GM19328 (cell line): Measurements from ENCODE around the gene CASKIN1.

Experiments used
- ATAC-seq: cut with Tn5 transposase; IDR thresholded peaks from one replicate; pipeline ENCODE4 v1.9.1; 2021; ENCODE audit warnings: mild to moderate bottlenecking, moderate library complexity; ENCODE audit not compliant: unreplicated experiment

The CASKIN1 gene

DNA sequence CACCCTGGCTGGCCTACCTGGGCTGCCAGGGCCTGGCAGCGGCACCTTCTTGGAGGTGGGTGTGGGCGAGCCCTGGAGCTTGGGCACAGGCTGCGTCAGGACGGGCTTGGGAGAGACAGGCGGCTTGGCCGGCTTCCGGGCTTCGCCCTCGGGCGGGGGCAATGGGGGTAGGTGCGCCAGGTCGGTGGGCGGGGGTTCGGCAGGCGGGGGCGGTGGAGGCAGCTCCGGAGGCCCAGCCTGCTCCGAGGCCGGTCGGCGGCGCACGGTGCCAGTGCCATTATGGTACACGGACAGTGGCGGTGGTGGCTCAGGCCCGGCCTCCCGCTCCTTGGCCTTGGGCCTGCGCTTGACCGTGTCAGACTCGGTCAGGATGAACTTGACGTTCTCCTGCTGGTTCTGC, 16.8 kb downstream of the CASKIN1 start:
- no peak for ATAC-seq

GRCh38 chr16:2179107-2179501, 17.3 kb downstream of the CASKIN1 start:
- no peak for ATAC-seq

- no peak for ATAC-seq
Measured at GRCh38 chr16:2178321-2179106, 17.9 kb downstream of the CASKIN1 start.

DNA sequence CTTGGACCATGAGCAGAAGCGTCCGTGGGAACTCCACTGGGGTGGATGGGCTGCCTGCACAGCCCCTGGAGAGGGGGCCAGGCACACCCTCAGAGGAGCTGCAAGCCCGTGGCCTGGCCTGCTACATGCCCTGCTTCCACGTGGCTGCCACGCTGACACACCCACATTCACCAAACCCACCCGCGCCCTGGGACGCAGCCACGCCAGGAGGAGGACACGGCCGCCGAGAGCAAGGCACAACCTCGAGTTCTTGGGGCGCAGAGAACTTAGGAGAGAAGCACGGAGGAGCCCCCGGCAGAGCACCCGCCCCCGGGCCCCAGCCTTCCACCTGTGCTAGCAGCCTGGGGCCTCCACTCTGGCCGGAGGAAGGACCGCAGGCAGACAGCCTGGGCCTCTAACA, 18.8 kb downstream of the CASKIN1 start:
- ATAC-seq: no peak

DNA sequence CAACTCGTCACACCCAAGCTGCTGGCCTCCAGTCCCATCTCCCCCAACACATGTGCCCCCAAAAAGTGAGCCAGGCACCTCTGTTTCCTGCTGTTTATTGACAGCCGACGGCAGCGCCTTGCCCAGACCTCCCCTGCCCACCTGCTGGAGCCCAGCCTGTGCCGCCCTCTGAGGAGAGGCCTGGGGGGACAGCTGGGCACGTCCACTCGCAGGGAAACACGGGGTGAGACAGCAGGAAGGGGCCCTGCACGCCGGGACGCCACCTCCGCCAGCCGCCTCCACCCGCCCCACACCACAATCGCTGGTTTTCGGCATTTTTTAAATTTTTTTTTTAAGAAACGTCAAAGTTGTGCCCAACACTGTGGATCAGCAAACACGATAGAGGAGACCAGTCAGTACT, 19.3 kb downstream of the CASKIN1 start:
- ATAC-seq: no peak

DNA sequence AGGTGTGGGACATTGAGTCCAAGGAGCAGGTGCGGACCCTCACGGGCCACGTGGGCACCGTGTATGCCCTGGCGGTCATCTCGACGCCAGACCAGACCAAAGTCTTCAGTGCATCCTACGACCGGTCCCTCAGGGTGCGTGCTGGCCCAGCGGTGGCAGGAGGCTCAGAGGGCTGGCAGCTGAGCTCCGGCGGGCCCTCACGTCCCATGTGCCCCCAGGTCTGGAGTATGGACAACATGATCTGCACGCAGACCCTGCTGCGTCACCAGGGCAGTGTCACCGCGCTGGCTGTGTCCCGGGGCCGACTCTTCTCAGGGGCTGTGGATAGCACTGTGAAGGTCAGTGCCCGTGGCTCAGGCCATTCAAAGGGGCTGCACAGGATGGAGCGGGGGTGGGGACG, 20.4 kb downstream of the CASKIN1 start:
- ATAC-seq: no peak

DNA sequence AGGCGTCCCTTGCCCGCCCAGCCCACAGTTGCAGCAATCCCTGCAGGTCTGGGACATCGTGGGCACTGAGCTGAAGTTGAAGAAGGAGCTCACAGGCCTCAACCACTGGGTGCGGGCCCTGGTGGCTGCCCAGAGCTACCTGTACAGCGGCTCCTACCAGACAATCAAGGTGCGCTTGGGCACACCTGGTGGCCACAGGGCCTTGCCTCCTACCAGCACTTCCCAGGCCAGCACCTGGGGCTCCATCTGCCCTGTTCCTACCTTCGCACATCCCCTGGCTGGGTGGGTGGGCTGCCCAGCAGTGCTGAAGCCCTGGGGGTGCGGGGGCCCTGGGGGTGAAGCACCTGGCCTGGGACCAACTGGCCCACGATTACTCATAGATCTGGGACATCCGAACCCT, 21.0 kb downstream of the CASKIN1 start:
- no peak for ATAC-seq

- no peak for ATAC-seq
Measured at GRCh38 chr16:2174396-2175131, 21.8 kb downstream of the CASKIN1 start.

GRCh38 chr16:2173916-2174315, 22.5 kb downstream of the CASKIN1 start:
- ATAC-seq: no peak

DNA sequence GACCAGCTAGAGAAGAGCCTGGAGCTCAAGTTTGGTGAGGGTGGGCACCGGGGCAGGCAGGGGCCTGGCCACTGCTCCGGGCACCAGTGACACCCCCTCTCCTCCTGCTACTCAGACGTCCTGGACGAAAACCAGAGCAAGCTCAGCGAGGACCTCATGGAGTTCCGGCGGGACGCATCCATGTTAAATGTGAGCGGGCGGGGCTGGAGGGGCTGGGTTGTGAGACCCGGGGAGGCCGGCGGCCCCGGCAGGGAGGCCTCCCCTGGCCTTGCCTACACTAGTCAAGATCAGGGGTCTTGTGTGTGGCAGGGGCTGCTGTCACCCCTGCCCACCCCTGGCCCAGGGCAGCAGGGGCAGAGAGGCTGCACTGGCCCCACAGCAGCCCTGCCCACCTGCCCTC, 23.0 kb downstream of the CASKIN1 start:
- ATAC-seq: no peak

- ATAC-seq: no peak
Measured at GRCh38 chr16:2172688-2173335, 23.6 kb downstream of the CASKIN1 start.

DNA sequence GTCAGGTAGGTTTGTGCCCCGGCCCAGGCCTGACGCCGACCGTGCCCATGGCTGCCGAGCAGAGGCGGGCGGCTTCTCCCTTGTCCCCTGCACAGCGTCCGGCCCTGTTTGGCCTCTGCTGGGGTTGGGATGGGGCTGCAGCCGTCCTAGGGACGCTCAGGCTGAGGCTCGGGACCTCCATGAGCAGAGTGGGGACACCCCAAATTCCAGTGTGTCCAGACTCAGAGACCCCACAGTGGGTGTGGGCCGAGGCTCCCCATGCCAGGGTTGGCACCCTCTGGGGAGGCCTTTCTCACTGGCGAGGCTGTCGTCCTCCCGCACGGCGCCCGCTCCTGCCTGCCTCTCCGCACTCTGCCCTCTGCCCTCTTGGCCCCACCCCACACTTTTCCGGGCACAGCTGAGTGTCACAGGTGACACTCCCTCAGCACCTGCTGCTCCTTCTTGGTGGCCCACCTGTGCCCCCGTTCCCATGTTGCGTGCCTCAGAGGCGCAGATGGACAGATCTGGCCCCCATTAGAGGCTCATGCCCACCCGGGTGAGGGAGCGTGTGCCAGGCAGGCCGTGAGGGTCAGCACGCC, 24.7 kb downstream of the CASKIN1 start:
- ATAC-seq: no peak

DNA sequence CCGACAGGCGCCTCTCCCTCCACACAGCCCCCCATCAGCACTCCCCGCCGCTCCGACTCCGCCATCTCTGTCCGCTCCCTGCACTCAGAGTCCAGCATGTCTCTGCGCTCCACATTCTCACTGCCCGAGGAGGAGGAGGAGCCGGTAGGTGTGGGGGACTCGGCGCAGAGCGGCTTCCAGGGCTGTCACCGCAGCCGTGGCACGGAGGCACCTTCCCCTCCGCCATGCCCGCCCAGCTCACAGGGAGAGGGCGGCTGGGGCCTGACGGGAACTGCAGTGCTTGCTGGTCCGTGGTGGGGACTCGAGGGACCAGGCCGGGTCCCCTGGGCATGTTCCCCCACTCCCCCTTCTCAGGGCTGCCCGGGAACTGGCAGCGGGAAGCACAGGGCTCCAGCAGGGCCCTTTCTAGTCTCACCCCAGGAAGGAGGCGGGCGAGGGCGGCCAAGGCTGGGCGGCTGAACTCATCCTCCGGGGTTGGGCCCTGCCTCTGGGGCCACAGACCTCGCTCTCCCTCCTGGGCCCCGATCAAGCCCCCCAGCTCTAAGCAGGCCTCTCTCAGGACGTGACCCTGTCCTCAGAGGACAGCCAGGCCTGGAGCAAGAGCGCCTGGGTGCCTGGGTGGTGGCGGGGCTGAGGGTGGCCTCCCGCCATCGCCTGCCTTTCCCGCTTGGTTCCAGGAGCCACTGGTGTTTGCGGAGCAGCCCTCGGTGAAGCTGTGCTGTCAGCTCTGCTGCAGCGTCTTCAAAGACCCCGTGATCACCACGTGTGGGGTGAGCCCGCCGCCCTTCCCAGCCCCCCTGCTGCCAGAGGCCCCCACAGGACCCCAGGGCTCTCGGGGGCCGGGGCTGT, 25.6 kb downstream of the CASKIN1 start:
- ATAC-seq: no peak

DNA sequence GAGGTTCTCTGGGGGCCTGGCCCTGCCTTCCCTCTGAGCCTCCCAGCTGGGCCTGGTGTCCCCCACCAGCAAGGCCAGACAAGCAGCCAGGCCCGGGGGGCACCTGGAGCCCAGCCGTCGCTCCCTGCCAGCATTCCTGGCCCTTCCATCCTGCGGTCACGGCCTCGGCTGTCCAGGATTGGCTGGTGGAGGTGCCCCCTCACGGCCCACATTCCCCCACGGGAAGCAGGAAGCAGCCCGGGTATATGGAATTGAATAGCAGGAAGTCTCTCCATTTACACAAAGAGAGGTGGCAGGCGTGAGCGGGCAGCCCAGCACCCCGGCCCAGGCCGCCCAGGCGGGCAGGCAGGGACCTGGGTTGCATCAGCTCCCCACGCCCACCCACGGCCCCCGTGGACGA, 26.3 kb downstream of the CASKIN1 start:
- ATAC-seq: no peak

GRCh38 chr16:2167068-2167638, 29.3 kb downstream of the CASKIN1 start:
- no peak for ATAC-seq

DNA sequence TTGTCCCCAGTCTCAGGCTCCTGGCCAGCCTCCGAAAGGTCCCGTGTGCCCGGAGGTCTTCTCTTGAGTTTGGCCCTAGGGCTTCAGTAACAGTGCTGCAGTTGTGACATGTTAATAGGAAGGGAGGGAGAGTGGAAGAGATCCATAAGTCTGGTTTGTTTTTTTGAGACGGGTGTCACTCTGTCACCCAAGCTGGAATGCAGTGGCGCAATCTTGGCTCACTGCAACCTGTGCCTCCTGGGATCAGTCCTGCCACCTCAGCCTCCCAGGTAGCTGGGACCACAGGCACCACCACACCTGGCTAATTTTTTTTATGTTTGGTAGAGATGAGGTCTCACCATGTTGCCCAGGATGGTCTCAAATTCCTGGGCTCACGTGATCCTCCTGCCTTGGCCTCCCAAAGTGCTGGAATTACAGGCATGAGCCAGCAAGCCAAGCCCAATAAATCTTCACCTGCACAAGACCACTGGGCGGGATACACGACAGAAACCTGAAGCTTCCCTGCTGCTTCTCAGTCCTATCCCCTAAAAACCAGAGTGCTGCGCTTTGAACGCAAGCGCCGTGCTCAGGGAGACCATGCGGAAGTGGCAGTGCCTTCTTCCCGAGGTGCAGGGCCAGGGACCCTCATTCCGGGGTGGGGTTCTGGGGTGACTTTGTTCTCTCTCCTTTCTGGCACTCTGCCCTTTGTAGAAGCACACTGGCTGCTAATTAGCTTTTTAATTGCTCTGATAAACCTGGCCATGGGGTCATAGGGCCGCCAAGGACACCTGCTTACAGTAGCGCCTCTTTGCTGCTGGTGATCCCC, 29.9 kb downstream of the CASKIN1 start:
- ATAC-seq: no peak

- no peak for ATAC-seq
Measured at GRCh38 chr16:2165861-2166260, 30.5 kb downstream of the CASKIN1 start.

GRCh38 chr16:2163211-2163881, 33.1 kb downstream of the CASKIN1 start:
- ATAC-seq: no peak

GRCh38 chr16:2162676-2163118, 33.7 kb downstream of the CASKIN1 start:
- ATAC-seq: no peak
